ENCODE data around the gene DCAF15. TPM values are rescaled to one million over a fixed set of nuclear protein-coding genes. Genes with fewer than 3 reads are reported as not detected.
A peak's percentile ranks its signal among the peaks of the same experiment; 100 is the strongest.

The DCAF15 gene
- total RNA-seq, 1 donor from 2014 or later, result 35.1 TPM

DNA sequence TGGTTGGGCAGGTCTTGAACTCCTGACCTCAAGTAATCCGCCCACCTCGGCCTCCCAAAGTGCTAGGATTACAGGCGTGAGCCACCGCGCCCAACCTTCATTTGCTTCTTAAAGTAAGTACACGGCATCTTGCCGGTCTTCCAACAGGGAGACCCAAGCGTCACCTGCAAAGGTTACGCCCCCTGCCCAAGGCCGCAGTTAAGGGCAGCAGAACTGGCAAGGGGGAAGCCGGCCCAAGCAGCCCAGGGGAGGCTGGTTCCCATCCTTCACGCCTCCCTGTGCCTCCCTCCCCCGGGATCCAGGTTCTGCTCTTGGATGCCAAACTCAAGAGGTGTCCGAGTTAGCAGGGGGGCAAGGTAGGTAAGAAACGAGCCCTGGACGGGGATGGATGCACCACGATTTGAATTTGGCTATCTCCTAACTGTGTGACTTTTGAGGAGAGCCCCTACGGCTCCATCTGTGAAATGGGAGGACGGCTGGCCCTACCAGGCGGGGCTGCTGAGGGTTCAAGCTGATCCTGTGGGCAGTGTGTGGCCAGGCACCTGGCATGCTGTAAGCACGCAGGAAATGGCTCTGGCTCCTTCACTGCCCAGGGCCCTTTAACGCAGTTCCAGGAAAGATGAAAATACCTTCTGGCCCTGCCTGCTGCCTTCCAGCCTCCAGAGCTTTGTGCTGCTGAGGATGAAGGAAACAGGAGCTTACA is 44.8 kb downstream of the DCAF15 start:
- no peak overlapping the region for H3K4me3 ChIP-seq
- H3K4me1 ChIP-seq, result peaks cover 3% of the 10 kb centered on the region
- no peak overlapping the region for H3K27ac ChIP-seq
- DNase-seq (peak; percentile 57), ATAC-seq (no peak)
- H3K27me3 ChIP-seq, result no peaks in the 10 kb centered on the region
- peaks cover 4% of the 10 kb centered on the region for H3K36me3 ChIP-seq
- no peak for TF ChIP-seq CTCF (IDR thresholded peaks at IDR 0.05)
- intact Hi-C loops (cut with DNase I), result no loop called here
- no peaks in the 10 kb centered on the region for H3K9me3 ChIP-seq

GRCh38 chr19:13997631-13997962 is 45.3 kb downstream of the DCAF15 start:
- H3K27me3 ChIP-seq, result no peaks in the 10 kb centered on the region
- intact Hi-C loops (cut with DNase I), result no loop called here
- H3K4me1 ChIP-seq, result peaks cover 6% of the 10 kb centered on the region
- no peak for DNase-seq
- no peak overlapping the region for H3K4me3 ChIP-seq
- H3K9me3 ChIP-seq, result no peaks in the 10 kb centered on the region
- H3K27ac ChIP-seq, result no peak overlapping the region
- no peak for TF ChIP-seq CTCF (IDR thresholded peaks at IDR 0.05)
- no peak for ATAC-seq
- no peaks in the 10 kb centered on the region for H3K36me3 ChIP-seq

- H3K27ac ChIP-seq, result no peak overlapping the region
- H3K27me3 ChIP-seq, result no peaks in the 10 kb centered on the region
- intact Hi-C loops (cut with DNase I), result no loop called here
- H3K36me3 ChIP-seq, result no peaks in the 10 kb centered on the region
- TF ChIP-seq CTCF (IDR thresholded peaks at IDR 0.05), result no peak
- ATAC-seq (no peak), DNase-seq (no peak)
- H3K9me3 ChIP-seq, result no peaks in the 10 kb centered on the region
- peaks cover 14% of the 10 kb centered on the region for H3K4me1 ChIP-seq
- H3K4me3 ChIP-seq, result no peak overlapping the region
These were observed 46.1 kb downstream of the DCAF15 start for GRCh38 chr19:13998426-13998825.

DNA sequence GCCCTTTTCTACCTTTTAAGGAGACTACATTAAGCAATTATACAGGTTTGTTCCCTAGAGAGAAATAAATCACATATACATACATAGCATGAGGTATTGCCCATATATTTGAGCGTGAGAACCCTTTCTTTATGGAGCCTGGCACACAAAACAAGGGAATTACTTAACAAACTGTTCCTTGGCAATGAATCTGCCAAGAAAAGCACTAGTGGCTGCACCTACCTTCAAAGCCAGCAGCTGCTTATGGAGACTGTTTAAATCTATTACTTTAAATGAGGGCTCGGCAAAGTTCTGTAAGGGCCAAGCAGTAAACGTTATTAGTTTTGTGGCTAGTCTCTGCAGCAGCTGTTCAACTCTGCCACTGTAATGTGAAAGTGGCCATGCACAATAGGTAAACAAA is 46.8 kb downstream of the DCAF15 start:
- H3K27ac ChIP-seq, result no peak overlapping the region
- DNase-seq, result no peak
- intact Hi-C loops (cut with DNase I), result no loop called here
- H3K9me3 ChIP-seq, result no peaks in the 10 kb centered on the region
- no peaks in the 10 kb centered on the region for H3K36me3 ChIP-seq
- peaks cover 21% of the 10 kb centered on the region for H3K4me1 ChIP-seq
- no peak overlapping the region for H3K4me3 ChIP-seq
- no peak for ATAC-seq
- no peaks in the 10 kb centered on the region for H3K27me3 ChIP-seq
- no peak for TF ChIP-seq CTCF (IDR thresholded peaks at IDR 0.05)

- no peak overlapping the region for H3K27ac ChIP-seq
- DNase-seq, result no peak
These were observed 48.5 kb downstream of the DCAF15 start for GRCh38 chr19:14000691-14001375.

More at GRCh38 chr19:14000691-14001375, 48.5 kb downstream of the DCAF15 start:
- no peak for TF ChIP-seq CTCF (IDR thresholded peaks at IDR 0.05)
- intact Hi-C loops (cut with DNase I), result no loop called here
- Histone ChIP-seq H3K36me3 (no peaks in the 10 kb centered on the region), H3K4me1 (peaks cover 35% of the 10 kb centered on the region), H3K4me3 (no peak overlapping the region), H3K27me3 (no peaks in the 10 kb centered on the region), H3K9me3 (no peaks in the 10 kb centered on the region)
- no peak for ATAC-seq
